Transverse colon (tissue), 3 donors: ENCODE data around the gene MAN1A2.
A peak's percentile ranks its signal among the peaks of the same experiment; 100 is the strongest.

Experiments
- CTCF ChIP-seq, 5 experiments: fragments of 200-600 bp in 3 of 5; fragments of 450-650 bp in 2 of 5; sonication (generic) in 3 of 5; IDR thresholded peaks; 1 replicate in 2 of 5; 2 replicates in 3 of 5; pipeline ENCODE4 v1.5.1; 2016 to 2017; ENCODE audit warnings: antibody characterized with exemption in 5 of 5, inconsistent platforms in 3 of 5, mild to moderate bottlenecking in 2 of 5, moderate library complexity in 1 of 5
- EP300 ChIP-seq: sonication (generic); formaldehyde crosslinking; IDR thresholded peaks from one replicate; pipeline ENCODE4 v1.6.1; 2017; ENCODE audit warnings: antibody characterized with exemption, low read depth
- POLR2A ChIP-seq: fragments of 450-650 bp; IDR thresholded peaks from one replicate; pipeline ENCODE4 v1.6.1; 2016; ENCODE audit warnings: antibody characterized with exemption, mild to moderate bottlenecking, moderate library complexity

DNA sequence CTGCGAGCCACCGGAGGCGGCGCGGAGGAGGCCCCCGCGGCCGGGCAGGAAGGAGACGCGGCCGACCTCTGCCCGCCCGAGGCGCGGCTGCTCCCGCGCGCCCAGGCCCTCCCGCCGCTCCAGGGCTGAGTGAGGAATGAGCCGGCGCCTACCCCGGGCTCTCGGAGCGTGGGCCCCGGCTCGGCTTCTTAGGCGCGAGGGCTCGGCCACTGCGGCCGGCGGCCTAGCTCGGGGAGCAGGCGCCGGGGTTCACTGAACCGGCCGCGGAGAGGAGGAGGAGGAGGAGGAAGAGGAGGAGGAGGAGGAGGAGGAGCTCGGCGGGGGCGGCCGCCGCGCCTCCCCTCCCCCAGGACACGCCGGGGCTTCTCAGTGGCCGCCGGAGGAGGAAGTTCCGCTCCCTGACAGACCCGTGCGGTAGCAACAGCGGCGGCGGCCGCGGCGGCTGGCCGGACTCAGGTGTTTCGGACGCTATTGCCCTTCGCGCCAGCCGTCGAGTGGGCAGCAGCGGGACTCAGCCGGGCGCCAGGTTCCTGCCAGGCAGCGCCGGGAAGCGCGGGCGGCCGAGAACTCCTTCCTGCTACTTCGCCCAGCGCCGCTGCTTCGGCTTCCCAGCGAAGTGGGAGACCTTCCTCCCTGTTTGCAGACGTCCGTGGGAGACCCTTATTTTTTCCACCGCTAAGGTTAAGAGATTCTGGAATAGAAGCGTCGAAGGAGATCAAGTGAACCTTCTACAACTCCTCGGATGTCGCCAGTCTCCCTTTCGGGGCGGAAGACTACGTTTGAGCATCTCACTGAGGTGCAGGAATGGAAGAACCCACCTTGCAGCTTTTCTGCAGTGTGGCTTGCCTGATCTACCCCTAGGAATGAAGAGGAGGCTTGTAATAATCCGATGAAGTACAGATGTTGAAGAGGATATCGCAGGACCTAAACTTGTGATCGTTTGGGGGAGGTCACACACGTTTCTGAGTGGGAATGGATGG, at the start of gene MAN1A2:
- TF ChIP-seq EP300 (no peak), CTCF (IDR thresholded peaks at IDR 0.05) (peak in 1 of 5 experiments; percentile 3), POLR2A (peak; percentile 84)
